ENCODE data around the gene KLF15. TPM values are rescaled to one million over a fixed set of nuclear protein-coding genes. Genes with fewer than 3 reads are reported as not detected.

Gene KLF15
- total RNA-seq, 1 experiment from 2014 or later, result 3.3 TPM

DNA sequence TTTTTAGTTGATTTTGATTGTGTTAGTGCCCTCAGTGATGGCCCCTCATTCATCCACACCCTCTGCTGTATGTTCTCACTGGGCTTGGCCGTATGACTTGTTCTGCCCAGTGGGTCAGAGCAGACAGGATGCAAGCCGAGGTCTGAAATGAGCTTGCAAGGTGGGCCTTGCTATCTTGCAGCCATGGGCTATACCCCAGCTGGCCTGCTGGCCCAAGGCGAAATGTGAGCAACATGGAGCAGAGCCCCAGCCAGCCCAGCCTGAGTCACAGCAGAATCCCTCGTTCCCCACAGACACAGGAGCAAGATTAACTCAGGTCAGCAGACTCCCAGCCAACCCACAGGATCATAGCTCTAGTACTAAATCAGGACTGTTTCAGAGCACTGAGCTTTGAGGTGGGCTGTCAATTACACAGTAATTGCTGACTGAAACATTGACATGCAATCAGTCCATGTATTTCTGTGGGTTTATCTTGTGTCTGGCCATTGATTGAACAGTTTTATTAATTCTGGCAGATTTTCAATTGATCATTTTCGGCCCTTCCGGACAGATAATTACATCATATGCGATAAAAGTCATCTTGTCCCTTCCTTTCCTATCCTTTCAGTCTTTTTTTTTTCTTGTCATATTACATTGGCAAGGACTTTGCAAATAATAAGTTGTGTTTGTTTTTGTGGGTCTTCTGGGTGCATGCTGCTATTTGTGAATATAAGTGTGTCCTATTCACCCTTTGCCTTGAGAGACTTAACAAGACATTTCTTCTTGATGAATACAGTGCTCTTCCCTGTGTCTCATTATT, 27.1 kb downstream of the KLF15 start:
- CTCF ChIA-PET, result no interaction called here
- Histone ChIP-seq H3K9ac (ENCODE audit: low read length) (no peak overlapping the region), H3K4me2 (ENCODE audit: low read length) (no peak overlapping the region), H4K20me1 (ENCODE audit: insufficient read depth) (no peaks in the 10 kb centered on the region), H3K4me1 (ENCODE audit: control insufficient read depth in 1 of 2, insufficient read depth in 2 of 2, low read length in 2 of 2) (no peaks in the 10 kb centered on the region), H3K4me3 (replicated peaks in 1 of 2; ENCODE audit: low read depth in 1 of 2, low read length in 2 of 2) (no peak overlapping the region), H3K79me2 (ENCODE audit: insufficient read depth, low read length) (no peaks in the 10 kb centered on the region), H3K9me3 (ENCODE audit: control insufficient read depth in 1 of 2, insufficient read depth in 1 of 2, low read depth in 1 of 2, low read length in 2 of 2) (peaks cover 6 to 13% of the 10 kb centered on the region in 2 experiments; a peak in 2 of 4 replicates), H3K9me2 (ENCODE audit: insufficient read depth) (no peaks in the 10 kb centered on the region), H3K36me3 (ENCODE audit: control insufficient read depth in 1 of 2, insufficient read depth in 2 of 2, low read length in 2 of 2) (no peaks in the 10 kb centered on the region), H3K27me3 (ENCODE audit: insufficient read depth, low read length) (no peaks in the 10 kb centered on the region), H3K27ac (ENCODE audit: low read depth, low read length) (no peak overlapping the region), H2AFZ (ENCODE audit: low read depth, low read length, poor library complexity, severe bottlenecking) (no peak overlapping the region)
- TF ChIP-seq CBX3 (IDR thresholded peaks at IDR 0.05; ENCODE audit: low read depth), result peak; percentile 42; the same call in 1 of the 2 replicates
- no peak for TF ChIP-seq EZH2 (IDR thresholded peaks at IDR 0.05)
- TF ChIP-seq EZH2phosphoT487 (IDR thresholded peaks at IDR 0.05; ENCODE audit: borderline replicate concordance), result no peak
- ATAC-seq (no peak), DNase-seq (ENCODE audit: low read depth, low spot score) (no peak)
- BruUV-seq (replicated peaks), result no TSS peak
- POLR2A ChIA-PET, result no interaction called here
- intact Hi-C loops (cut with micrococcal nuclease), result no loop called here
- RAD21 ChIA-PET (ENCODE audit: low non-redundant PET in 1 of 2, low total read pairs in 2 of 2, uncharacterized antibody in 2 of 2, unreplicated experiment in 2 of 2), result no interaction called here

DNA sequence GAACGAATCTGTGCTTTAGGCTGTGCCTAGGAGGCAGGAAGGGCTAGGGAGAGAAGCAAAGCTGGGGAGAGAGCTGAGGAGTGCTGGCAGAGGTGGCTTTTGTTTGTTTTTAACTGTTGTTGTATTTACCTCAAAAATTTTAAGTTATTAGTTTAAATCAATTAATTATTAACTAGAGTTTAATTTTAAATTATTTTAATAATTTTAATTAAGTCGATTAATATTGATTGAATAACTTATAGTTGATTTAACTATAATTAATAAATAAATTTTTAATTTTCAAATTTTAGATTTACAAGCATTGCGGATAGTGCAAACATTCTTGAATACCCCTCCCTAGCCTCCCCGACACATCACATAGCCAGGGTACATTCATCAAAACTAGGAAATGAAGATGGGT, 30.6 kb downstream of the KLF15 start:
- ATAC-seq (no peak), DNase-seq (ENCODE audit: low read depth, low spot score) (no peak)
- Histone ChIP-seq H3K9ac (ENCODE audit: low read length) (no peak overlapping the region), H3K4me3 (replicated peaks in 1 of 2; ENCODE audit: low read depth in 1 of 2, low read length in 2 of 2) (no peak overlapping the region), H3K4me2 (ENCODE audit: low read length) (no peak overlapping the region), H4K20me1 (ENCODE audit: insufficient read depth) (no peaks in the 10 kb centered on the region), H2AFZ (ENCODE audit: low read depth, low read length, poor library complexity, severe bottlenecking) (no peak overlapping the region), H3K4me1 (ENCODE audit: control insufficient read depth in 1 of 2, insufficient read depth in 2 of 2, low read length in 2 of 2) (no peaks in the 10 kb centered on the region), H3K36me3 (ENCODE audit: control insufficient read depth in 1 of 2, insufficient read depth in 2 of 2, low read length in 2 of 2) (no peaks in the 10 kb centered on the region), H3K27ac (ENCODE audit: low read depth, low read length) (no peak overlapping the region), H3K27me3 (ENCODE audit: insufficient read depth, low read length) (peaks cover 6% of the 10 kb centered on the region; the same call in 1 of the 2 replicates), H3K79me2 (ENCODE audit: insufficient read depth, low read length) (no peaks in the 10 kb centered on the region), H3K9me3 (ENCODE audit: control insufficient read depth in 1 of 2, insufficient read depth in 1 of 2, low read depth in 1 of 2, low read length in 2 of 2) (peaks cover 6 to 13% of the 10 kb centered on the region in 2 experiments; a peak in 2 of 4 replicates), H3K9me2 (ENCODE audit: insufficient read depth) (no peaks in the 10 kb centered on the region)
- CTCF ChIA-PET, result no interaction called here
- no peak for TF ChIP-seq SP1 (IDR thresholded peaks at IDR 0.05; ENCODE audit: low read depth)
- no peak for TF ChIP-seq EZH2 (IDR thresholded peaks at IDR 0.05)
- TF ChIP-seq EGR1 (IDR thresholded peaks at IDR 0.05; ENCODE audit: low read depth), result no peak
- no TSS peak for BruUV-seq (replicated peaks)
- POLR2A ChIA-PET, result no interaction called here
- RAD21 ChIA-PET (ENCODE audit: low non-redundant PET in 1 of 2, low total read pairs in 2 of 2, uncharacterized antibody in 2 of 2, unreplicated experiment in 2 of 2), result no interaction called here
- intact Hi-C loops (cut with micrococcal nuclease), result no loop called here

Data from HCT116 (cell line).